ENCODE data around the gene SNX32. TPM values are rescaled to one million over a fixed set of nuclear protein-coding genes. Genes with fewer than 3 reads are reported as not detected.

SNX32 gene
- total RNA-seq, 1 experiment from 2014 or later: not detected

- ATAC-seq (no peak), DNase-seq (ENCODE audit: low read depth, low spot score) (no peak)
- no TSS peak for BruUV-seq (replicated peaks)
- intact Hi-C loops (cut with micrococcal nuclease; ENCODE audit: unreplicated experiment) (no loop called here), in situ Hi-C loops (cut with HindIII; ENCODE audit: low pct_unique_long_range_greater_than_20kb, low sequenced_read_pairs) (no loop called here)
- Histone ChIP-seq H3K36me3 (ENCODE audit: control insufficient read depth, insufficient read depth, low read length) (peaks cover 2% of the 10 kb centered on the region), H3K4me3 (ENCODE audit: low read depth in 2 of 2, low read length in 2 of 2) (no peak overlapping the region), H3K27ac (ENCODE audit: low read length) (no peak overlapping the region), H3K9me3 (ENCODE audit: control insufficient read depth, insufficient read depth, low read depth, low read length) (no peaks in the 10 kb centered on the region), H3K27me3 (ENCODE audit: control insufficient read depth, insufficient read depth, low read length) (no peaks in the 10 kb centered on the region), H3K4me1 (ENCODE audit: control insufficient read depth, insufficient read depth, low read length) (peaks cover 26% of the 10 kb centered on the region)
- ChIA-PET POLR2A (no interaction called here), CTCF (no interaction called here)
- no peak for TF ChIP-seq SIN3A (IDR thresholded peaks at IDR 0.05; ENCODE audit: borderline replicate concordance, insufficient read depth, low read depth, low read length)
- TF ChIP-seq REST (IDR thresholded peaks at IDR 0.05; ENCODE audit: insufficient read depth in 1 of 2, low read depth in 2 of 2, low read length in 1 of 2): no peak
- no peak for TF ChIP-seq CTCF (IDR thresholded peaks at IDR 0.05)
- TF ChIP-seq TCF7L2 (IDR thresholded peaks at IDR 0.05; ENCODE audit: low read depth, low read length): no peak
- TF ChIP-seq POLR2AphosphoS5 (IDR thresholded peaks at IDR 0.05; ENCODE audit: low read depth, low read length): no peak; the same call in 1 of the 2 replicates
These were observed 31.9 kb downstream of the SNX32 start for GRCh38 chr11:65865550-65866172.

- Histone ChIP-seq H3K27ac (ENCODE audit: low read length) (peak overlapping the region; percentile 58), H3K36me3 (ENCODE audit: control insufficient read depth, insufficient read depth, low read length) (no peaks in the 10 kb centered on the region; the same call in 1 of the 2 replicates), H3K4me1 (ENCODE audit: control insufficient read depth, insufficient read depth, low read length) (peaks cover 24% of the 10 kb centered on the region), H3K4me3 (ENCODE audit: low read depth in 2 of 2, low read length in 2 of 2) (no peak overlapping the region), H3K9me3 (ENCODE audit: control insufficient read depth, insufficient read depth, low read depth, low read length) (no peaks in the 10 kb centered on the region), H3K27me3 (ENCODE audit: control insufficient read depth, insufficient read depth, low read length) (no peaks in the 10 kb centered on the region)
- no peak for DNase-seq (ENCODE audit: low read depth, low spot score)
- ATAC-seq: no peak
- ChIA-PET POLR2A (interaction anchor here (0.6 kb wide), 1 partner anchor 31 kb away, joined by 3 read pairs; no protein-coding TSS in a partner anchor), CTCF (no interaction called here)
- intact Hi-C loops (cut with micrococcal nuclease; ENCODE audit: unreplicated experiment) (no loop called here), in situ Hi-C loops (cut with HindIII; ENCODE audit: low pct_unique_long_range_greater_than_20kb, low sequenced_read_pairs) (no loop called here)
- TF ChIP-seq CTCF (IDR thresholded peaks at IDR 0.05): no peak
- TF ChIP-seq POLR2AphosphoS5 (IDR thresholded peaks at IDR 0.05; ENCODE audit: low read depth, low read length): peak; percentile 34; the same call in 1 of the 2 replicates
- BruUV-seq (replicated peaks): no TSS peak
These were observed 32.9 kb downstream of the SNX32 start for GRCh38 chr11:65866509-65867283.

Measured in Panc1 (cell line).